ENCODE measurements around the gene PLCB2. TPM values are rescaled to one million over a fixed set of nuclear protein-coding genes. Genes with fewer than 3 reads are reported as not detected.

PLCB2 gene
- total RNA-seq, 3 donors from 2014 or later: 9.9 to 21.8 (median 17.4) TPM

GRCh38 chr15:40343512-40343911 is 35.8 kb upstream of the PLCB2 start:
- H3K36me3 ChIP-seq (ENCODE audit: low read depth): no peaks in the 10 kb centered on the region
- H3K4me1 ChIP-seq (ENCODE audit: low read depth): peaks cover 84% of the 10 kb centered on the region
- intact Hi-C loops (cut with DNase I, micrococcal nuclease): no loop called here
- H3K9me3 ChIP-seq: no peaks in the 10 kb centered on the region
- peak in 2 of 3 donors; percentile 43 to 60 for DNase-seq
- ATAC-seq: no peak
- no peak overlapping the region for H3K4me3 ChIP-seq
- no peak for TF ChIP-seq CTCF (IDR thresholded peaks at IDR 0.05)

GRCh38 chr15:40342416-40343320 is 34.9 kb upstream of the PLCB2 start:
- intact Hi-C loops (cut with DNase I, micrococcal nuclease): no loop called here
- Histone ChIP-seq H3K36me3 (ENCODE audit: low read depth) (no peaks in the 10 kb centered on the region), H3K4me1 (ENCODE audit: low read depth) (peaks cover 85% of the 10 kb centered on the region), H3K9me3 (no peaks in the 10 kb centered on the region), H3K4me3 (no peak overlapping the region)
- no peak for TF ChIP-seq CTCF (IDR thresholded peaks at IDR 0.05)
- DNase-seq (peak in 2 of 3 donors; percentile 44 to 63), ATAC-seq (peak; percentile 17)

GRCh38 chr15:40340740-40341400 is 33.1 kb upstream of the PLCB2 start, which contains the start of gene CCDC9B:
Gene CCDC9B (minus strand): TSS chr15:40340939. CDS start chr15:40340819, 120 bp downstream.
- Histone ChIP-seq H3K4me1 (ENCODE audit: low read depth) (peaks cover 74% of the 10 kb centered on the region), H3K36me3 (ENCODE audit: low read depth) (no peaks in the 10 kb centered on the region), H3K9me3 (no peaks in the 10 kb centered on the region), H3K4me3 (no peak within 1 kb of the TSS)
- DNase-seq (peak; percentile 95 to 96 (median 96)), ATAC-seq (peak; percentile 78)
- no peak for TF ChIP-seq CTCF (IDR thresholded peaks at IDR 0.05)
- intact Hi-C loops (cut with DNase I, micrococcal nuclease): no loop called here

- Histone ChIP-seq H3K9me3 (no peaks in the 10 kb centered on the region), H3K4me3 (no peak overlapping the region), H3K36me3 (ENCODE audit: low read depth) (no peaks in the 10 kb centered on the region), H3K4me1 (ENCODE audit: low read depth) (peaks cover 68% of the 10 kb centered on the region)
- DNase-seq (peak; percentile 75 to 78 (median 75)), ATAC-seq (peak; percentile 24)
- TF ChIP-seq CTCF (IDR thresholded peaks at IDR 0.05): no peak
- intact Hi-C loops (cut with DNase I, micrococcal nuclease): no loop called here
Measured at GRCh38 chr15:40340038-40340739, 32.5 kb upstream of the PLCB2 start.

GRCh38 chr15:40339621-40339945 is 31.8 kb upstream of the PLCB2 start:
- Histone ChIP-seq H3K4me3 (no peak overlapping the region), H3K36me3 (ENCODE audit: low read depth) (no peaks in the 10 kb centered on the region), H3K9me3 (no peaks in the 10 kb centered on the region), H3K4me1 (ENCODE audit: low read depth) (peaks cover 64% of the 10 kb centered on the region)
- TF ChIP-seq CTCF (IDR thresholded peaks at IDR 0.05): no peak
- intact Hi-C loops (cut with DNase I, micrococcal nuclease): no loop called here
- DNase-seq: peak in 1 of 3 donors; percentile 44
- no peak for ATAC-seq

Measured in mucosa of descending colon (tissue), 3 donors.